Esophagus squamous epithelium (tissue), 5 donors: Measurements from ENCODE around the gene ZNF333. TPM values are rescaled to one million over a fixed set of nuclear protein-coding genes. Genes with fewer than 3 reads are reported as not detected.
"Not testable (repeated sequence)": the region's sequence is repeated elsewhere in the genome, so short reads cannot be mapped to it uniquely, and the experiment has no call there.

Source experiments
- DNase-seq: peaks from one replicate; lab custom pipeline; 2025; lab: John Stamatoyannopoulos, UW
- H3K27ac ChIP-seq, 4 donors: fragments of 200-600 bp; sonication (generic); one replicate each; pipeline ENCODE4 v1.5.1; 2016 to 2019; ENCODE audit warnings: mild to moderate bottlenecking in 1 of 4
- H3K27me3 ChIP-seq, 4 donors: fragments of 200-600 bp; sonication (generic); 1 replicate in 3 of 4; 2 replicates in 1 of 4; pipeline versions ENCODE4 v1.5.1 to v1.6.0; 2017 to 2021; ENCODE audit warnings: antibody characterized with exemption in 1 of 4
- H3K36me3 ChIP-seq, 3 donors: fragments of 200-600 bp; sonication (generic); one replicate each; pipeline ENCODE4 v1.5.1; 2016 to 2019
- H3K4me1 ChIP-seq, 3 donors: fragments of 200-600 bp; sonication (generic); one replicate each; pipeline ENCODE4 v1.5.1; 2017 to 2019
- H3K4me3 ChIP-seq, 4 donors: fragments of 200-600 bp; sonication (generic); 1 replicate in 3 of 4; 2 replicates in 1 of 4; pipeline ENCODE4 v1.5.1; 2016 to 2019; ENCODE audit warnings: mild to moderate bottlenecking in 2 of 4, moderate library complexity in 1 of 4
- H3K9me3 ChIP-seq, 3 donors: fragments of 200-600 bp; sonication (generic); one replicate each; pipeline ENCODE4 v1.5.1; 2016 to 2019
- CTCF ChIP-seq, 6 experiments: fragments of 450-650 bp in 4 of 6; fragments of 200-600 bp in 2 of 6; sonication (generic) in 2 of 6; IDR thresholded peaks; one replicate each; pipeline ENCODE4 v1.5.1; 2016 to 2019; ENCODE audit warnings: antibody characterized with exemption in 6 of 6, mild to moderate bottlenecking in 4 of 6, moderate library complexity in 4 of 6
- POLR2A ChIP-seq, 4 donors: fragments of 450-650 bp; IDR thresholded peaks; one replicate each; pipeline ENCODE4 v1.6.1; 2017; ENCODE audit warnings: antibody characterized with exemption in 4 of 4, mild to moderate bottlenecking in 4 of 4, moderate library complexity in 3 of 4
- WGBS, 2 donors: methylation state at CpG; one replicate each; pipeline ENCODE4 v1.1.5; 2018; 5-methylcytosine and 5-hydroxymethylcytosine counted together
- intact Hi-C: fragments of 100-400 bp; cut with DNase I; formaldehyde crosslinking; loops from one replicate; pipeline ENCODE4 v1.15.0; 2022
- total RNA-seq, 4 donors: library from RNA; depleted of rRNA; stranded (reverse); fragments of >200 nt; gene quantifications; one replicate each; pipeline ENCODE4 v1.1.0, GENCODE V29; 2016
- donor health status: DM: yes; HTN: yes; CAD: no.

ZNF333 gene
- total RNA-seq, 4 donors from 2014 or later: 1.1 to 20.2 (median 3.9) TPM

GRCh38 chr19:14762111-14762510 is 72.3 kb downstream of the ZNF333 start:
- intact Hi-C loops: no loop called here

GRCh38 chr19:14763497-14764145 is 73.8 kb downstream of the ZNF333 start:
- Histone ChIP-seq H3K36me3 (no peaks in the 10 kb centered on the region), H3K4me3 (no peak overlapping the region), H3K4me1 (peaks cover 0 to 6% (median 0%) of the 10 kb centered on the region in 3 donors), H3K27me3 (peaks cover 0 to 9% (median 0%) of the 10 kb centered on the region in 4 donors), H3K27ac (no peak overlapping the region), H3K9me3 (no peaks in the 10 kb centered on the region)
- TF ChIP-seq POLR2A (IDR thresholded peaks at IDR 0.05): no peak
- no peak for TF ChIP-seq CTCF (IDR thresholded peaks at IDR 0.05)
- DNase-seq: no peak
- intact Hi-C loops: no loop called here
- WGBS, 2 donors: 66 to 70% methylated on average over 4 of the region's 4 CpGs

More at GRCh38 chr19:14762111-14762510, 72.3 kb downstream of the ZNF333 start:
- 83 to 86% methylated on average over 2 of the region's 2 CpGs for WGBS, 2 donors
- peaks cover 0 to 9% (median 0%) of the 10 kb centered on the region in 4 donors for H3K27me3 ChIP-seq
- DNase-seq: no peak
- H3K4me1 ChIP-seq: peaks cover 0 to 6% (median 0%) of the 10 kb centered on the region in 3 donors
- no peak overlapping the region for H3K4me3 ChIP-seq
- no peaks in the 10 kb centered on the region for H3K36me3 ChIP-seq
- no peak overlapping the region for H3K27ac ChIP-seq
- TF ChIP-seq CTCF (IDR thresholded peaks at IDR 0.05) (no peak), POLR2A (IDR thresholded peaks at IDR 0.05) (no peak)
- no peaks in the 10 kb centered on the region for H3K9me3 ChIP-seq

GRCh38 chr19:14764401-14764800 is 74.6 kb downstream of the ZNF333 start:
- no peak overlapping the region for H3K27ac ChIP-seq
- DNase-seq: no peak
- intact Hi-C loops: no loop called here
- H3K4me3 ChIP-seq: no peak overlapping the region
- TF ChIP-seq POLR2A (IDR thresholded peaks at IDR 0.05): no peak
- TF ChIP-seq CTCF (IDR thresholded peaks at IDR 0.05): no peak
- H3K4me1 ChIP-seq: peaks cover 0 to 2% (median 0%) of the 10 kb centered on the region in 3 donors
- no peaks in the 10 kb centered on the region for H3K36me3 ChIP-seq
- no peaks in the 10 kb centered on the region for H3K9me3 ChIP-seq
- WGBS, 2 donors: 74 to 94% methylated on average over 4 to 6 of the region's 9 CpGs
- peaks cover 0 to 9% (median 0%) of the 10 kb centered on the region in 4 donors for H3K27me3 ChIP-seq

- H3K36me3 ChIP-seq, intact Hi-C loops, DNase-seq, H3K4me3 ChIP-seq, H3K27me3 ChIP-seq, H3K27ac ChIP-seq, H3K9me3 ChIP-seq, H3K4me1 ChIP-seq: not testable (repeated sequence)
- 93 to 94% methylated on average over 3 to 8 of the region's 18 CpGs for WGBS, 2 donors
Measured at GRCh38 chr19:14765403-14765802, 75.6 kb downstream of the ZNF333 start.

- WGBS, 2 donors: 86 to 93% methylated on average over 3 to 8 of the region's 15 CpGs
- H3K4me3 ChIP-seq, H3K36me3 ChIP-seq, intact Hi-C loops, H3K27me3 ChIP-seq, DNase-seq, H3K9me3 ChIP-seq, H3K27ac ChIP-seq, H3K4me1 ChIP-seq: not testable (repeated sequence)
Measured at GRCh38 chr19:14765841-14766240, 76.0 kb downstream of the ZNF333 start.

- WGBS, 2 donors: 93 to 100% methylated on average over 1 to 2 of the region's 2 CpGs
- H3K27ac ChIP-seq: no peak overlapping the region
- no peaks in the 10 kb centered on the region for H3K4me1 ChIP-seq
- peaks cover 0 to 9% (median 0%) of the 10 kb centered on the region in 4 donors for H3K27me3 ChIP-seq
- H3K4me3 ChIP-seq: no peak overlapping the region
- no peak for TF ChIP-seq CTCF (IDR thresholded peaks at IDR 0.05)
- TF ChIP-seq POLR2A (IDR thresholded peaks at IDR 0.05): no peak
- no peaks in the 10 kb centered on the region for H3K36me3 ChIP-seq
- no peak for DNase-seq
- H3K9me3 ChIP-seq: no peaks in the 10 kb centered on the region
- intact Hi-C loops: no loop called here
Measured at GRCh38 chr19:14767466-14767971, 77.7 kb downstream of the ZNF333 start.
